ENCODE data around the gene SLC35B4.

- TF ChIP-seq GATA2 (IDR thresholded peaks at IDR 0.05; ENCODE audit: low read depth, low read length) (no peak), GATA3 (IDR thresholded peaks at IDR 0.05; ENCODE audit: low read depth, low read length) (no peak)
Observed at GRCh38 chr7:134302120-134302519, 14.6 kb downstream of the SLC35B4 start.
